Dendritic cell treated with granulocyte-macrophage colony-stimulating factor and Interleukin-4, amounts not matched to agents 40 ng/mL and 50 ng/mL, for 4 days (primary cell): Measurements from ENCODE around the gene VANGL1.

ENCODE experiments used
- H3K27ac Mint-ChIP-seq: one replicate; pipeline ENCODE4 v1.8.0; 2022; ENCODE audit warnings: mild to moderate bottlenecking, mixed read lengths
- H3K27me3 Mint-ChIP-seq: one replicate; pipeline ENCODE4 v1.8.0; 2022; ENCODE audit warnings: mild to moderate bottlenecking, mixed read lengths
- H3K36me3 Mint-ChIP-seq: one replicate; pipeline ENCODE4 v1.8.0; 2022; ENCODE audit warnings: low read depth, mixed read lengths
- H3K4me1 Mint-ChIP-seq: one replicate; pipeline ENCODE4 v1.8.0; 2022; ENCODE audit warnings: low read depth, mixed read lengths
- H3K4me3 Mint-ChIP-seq: one replicate; pipeline ENCODE4 v1.8.0; 2022; ENCODE audit warnings: mild to moderate bottlenecking, moderate library complexity, mixed read lengths
- H3K9me3 Mint-ChIP-seq: one replicate; pipeline ENCODE4 v1.8.0; 2022; ENCODE audit warnings: mixed read lengths
- intact Hi-C: fragments of 100-400 bp; cut with micrococcal nuclease; formaldehyde crosslinking; loops from one replicate; pipeline ENCODE4 v1.15.0; 2022

Gene VANGL1

GRCh38 chr1:115650961-115651360, 9.2 kb downstream of the VANGL1 start:
- H3K27me3 Mint-ChIP-seq = no peaks in the 10 kb centered on the region
- intact Hi-C loops = no loop called here
- H3K4me3 Mint-ChIP-seq = no peak overlapping the region
- H3K4me1 Mint-ChIP-seq = peaks cover 16% of the 10 kb centered on the region
- no peaks in the 10 kb centered on the region for H3K36me3 Mint-ChIP-seq
- no peaks in the 10 kb centered on the region for H3K9me3 Mint-ChIP-seq
- no peak overlapping the region for H3K27ac Mint-ChIP-seq

GRCh38 chr1:115651391-115651790, 9.6 kb downstream of the VANGL1 start:
- intact Hi-C loops = no loop called here
- no peak overlapping the region for H3K4me3 Mint-ChIP-seq
- peaks cover 16% of the 10 kb centered on the region for H3K4me1 Mint-ChIP-seq
- no peak overlapping the region for H3K27ac Mint-ChIP-seq
- no peaks in the 10 kb centered on the region for H3K27me3 Mint-ChIP-seq
- H3K36me3 Mint-ChIP-seq = no peaks in the 10 kb centered on the region
- no peaks in the 10 kb centered on the region for H3K9me3 Mint-ChIP-seq

GRCh38 chr1:115652236-115652788, 10.5 kb downstream of the VANGL1 start:
- H3K27me3 Mint-ChIP-seq = no peaks in the 10 kb centered on the region
- H3K27ac Mint-ChIP-seq = no peak overlapping the region
- no peaks in the 10 kb centered on the region for H3K36me3 Mint-ChIP-seq
- intact Hi-C loops = no loop called here
- no peak overlapping the region for H3K4me3 Mint-ChIP-seq
- H3K4me1 Mint-ChIP-seq = peaks cover 16% of the 10 kb centered on the region
- H3K9me3 Mint-ChIP-seq = no peaks in the 10 kb centered on the region

- no peaks in the 10 kb centered on the region for H3K27me3 Mint-ChIP-seq
- H3K4me3 Mint-ChIP-seq = no peak overlapping the region
- no peaks in the 10 kb centered on the region for H3K36me3 Mint-ChIP-seq
- H3K27ac Mint-ChIP-seq = no peak overlapping the region
- intact Hi-C loops = no loop called here
- peaks cover 7% of the 10 kb centered on the region for H3K9me3 Mint-ChIP-seq
- H3K4me1 Mint-ChIP-seq = peaks cover 16% of the 10 kb centered on the region
Measured at GRCh38 chr1:115654125-115654524, 12.4 kb downstream of the VANGL1 start.

GRCh38 chr1:115654663-115655305, 13.0 kb downstream of the VANGL1 start:
- H3K27me3 Mint-ChIP-seq = no peaks in the 10 kb centered on the region
- intact Hi-C loops = no loop called here
- H3K4me3 Mint-ChIP-seq = no peak overlapping the region

GRCh38 chr1:115655306-115655663, 13.5 kb downstream of the VANGL1 start:
- H3K27me3 Mint-ChIP-seq = no peaks in the 10 kb centered on the region

More at GRCh38 chr1:115654663-115655305, 13.0 kb downstream of the VANGL1 start:
- Mint-ChIP-seq H3K9me3 (peaks cover 7% of the 10 kb centered on the region), H3K36me3 (peaks cover 4% of the 10 kb centered on the region), H3K4me1 (peaks cover 16% of the 10 kb centered on the region), H3K27ac (peak overlapping the region; percentile 8)

GRCh38 chr1:115655916-115656315, 14.1 kb downstream of the VANGL1 start:
- intact Hi-C loops = no loop called here
- Mint-ChIP-seq H3K4me3 (no peak overlapping the region), H3K4me1 (peaks cover 16% of the 10 kb centered on the region), H3K36me3 (peaks cover 7% of the 10 kb centered on the region), H3K9me3 (peaks cover 7% of the 10 kb centered on the region), H3K27me3 (no peaks in the 10 kb centered on the region), H3K27ac (no peak overlapping the region)

More at GRCh38 chr1:115655306-115655663, 13.5 kb downstream of the VANGL1 start:
- peaks cover 16% of the 10 kb centered on the region for H3K4me1 Mint-ChIP-seq
- H3K4me3 Mint-ChIP-seq = no peak overlapping the region
- peak overlapping the region; percentile 8 for H3K27ac Mint-ChIP-seq
- H3K9me3 Mint-ChIP-seq = peaks cover 7% of the 10 kb centered on the region
- peaks cover 7% of the 10 kb centered on the region for H3K36me3 Mint-ChIP-seq
- intact Hi-C loops = no loop called here

- Mint-ChIP-seq H3K27me3 (no peaks in the 10 kb centered on the region), H3K4me3 (no peak overlapping the region), H3K36me3 (peaks cover 7% of the 10 kb centered on the region)
Measured at GRCh38 chr1:115656461-115657077, 14.8 kb downstream of the VANGL1 start.

GRCh38 chr1:115658646-115659045, 16.9 kb downstream of the VANGL1 start:
- Mint-ChIP-seq H3K4me1 (peaks cover 16% of the 10 kb centered on the region), H3K36me3 (peaks cover 10% of the 10 kb centered on the region), H3K27ac (no peak overlapping the region)

More at GRCh38 chr1:115656461-115657077, 14.8 kb downstream of the VANGL1 start:
- Mint-ChIP-seq H3K9me3 (peaks cover 7% of the 10 kb centered on the region), H3K27ac (no peak overlapping the region), H3K4me1 (peaks cover 16% of the 10 kb centered on the region)
- intact Hi-C loops = no loop called here

GRCh38 chr1:115660151-115660550, 18.4 kb downstream of the VANGL1 start:
- Mint-ChIP-seq H3K27me3 (no peaks in the 10 kb centered on the region), H3K4me3 (no peak overlapping the region), H3K27ac (no peak overlapping the region), H3K36me3 (peaks cover 21% of the 10 kb centered on the region), H3K9me3 (peaks cover 7% of the 10 kb centered on the region), H3K4me1 (peaks cover 4% of the 10 kb centered on the region)
- intact Hi-C loops = no loop called here

More at GRCh38 chr1:115658646-115659045, 16.9 kb downstream of the VANGL1 start:
- H3K9me3 Mint-ChIP-seq = peaks cover 7% of the 10 kb centered on the region
- no peak overlapping the region for H3K4me3 Mint-ChIP-seq
- no peaks in the 10 kb centered on the region for H3K27me3 Mint-ChIP-seq
- intact Hi-C loops = no loop called here

- H3K9me3 Mint-ChIP-seq = peaks cover 7% of the 10 kb centered on the region
- peaks cover 21% of the 10 kb centered on the region for H3K36me3 Mint-ChIP-seq
- H3K27ac Mint-ChIP-seq = no peak overlapping the region
- H3K4me3 Mint-ChIP-seq = no peak overlapping the region
- H3K27me3 Mint-ChIP-seq = no peaks in the 10 kb centered on the region
- intact Hi-C loops = no loop called here
- no peaks in the 10 kb centered on the region for H3K4me1 Mint-ChIP-seq
Measured at GRCh38 chr1:115661157-115661556, 19.4 kb downstream of the VANGL1 start.

- peaks cover 14% of the 10 kb centered on the region for H3K36me3 Mint-ChIP-seq
- no peaks in the 10 kb centered on the region for H3K27me3 Mint-ChIP-seq
- no peak overlapping the region for H3K27ac Mint-ChIP-seq
- intact Hi-C loops = no loop called here
- H3K4me3 Mint-ChIP-seq = no peak overlapping the region
- H3K4me1 Mint-ChIP-seq = no peaks in the 10 kb centered on the region
- peaks cover 9% of the 10 kb centered on the region for H3K9me3 Mint-ChIP-seq
Measured at GRCh38 chr1:115665319-115666096, 23.7 kb downstream of the VANGL1 start.

- Mint-ChIP-seq H3K27ac (no peak overlapping the region), H3K4me3 (no peak overlapping the region), H3K27me3 (no peaks in the 10 kb centered on the region), H3K9me3 (peaks cover 9% of the 10 kb centered on the region), H3K36me3 (peaks cover 14% of the 10 kb centered on the region), H3K4me1 (no peaks in the 10 kb centered on the region)
- intact Hi-C loops = no loop called here
Measured at GRCh38 chr1:115666206-115666605, 24.4 kb downstream of the VANGL1 start.

GRCh38 chr1:115666702-115667101, 24.9 kb downstream of the VANGL1 start:
- no peaks in the 10 kb centered on the region for H3K4me1 Mint-ChIP-seq
- no peak overlapping the region for H3K4me3 Mint-ChIP-seq
- H3K9me3 Mint-ChIP-seq = peaks cover 9% of the 10 kb centered on the region
- H3K27ac Mint-ChIP-seq = no peak overlapping the region
- intact Hi-C loops = no loop called here
- H3K27me3 Mint-ChIP-seq = no peaks in the 10 kb centered on the region
- H3K36me3 Mint-ChIP-seq = peaks cover 14% of the 10 kb centered on the region
